GM21723 (cell line): ENCODE measurements around the gene PIK3CA.
"Not testable (repeated sequence)": the region's sequence is repeated elsewhere in the genome, so short reads cannot be mapped to it uniquely, and the experiment has no call there.

Experiments
- ATAC-seq: cut with Tn5 transposase; IDR thresholded peaks from one replicate; pipeline ENCODE4 v1.9.1; 2021; ENCODE audit warnings: mild to moderate bottlenecking, moderate library complexity; ENCODE audit not compliant: unreplicated experiment

PIK3CA gene

DNA sequence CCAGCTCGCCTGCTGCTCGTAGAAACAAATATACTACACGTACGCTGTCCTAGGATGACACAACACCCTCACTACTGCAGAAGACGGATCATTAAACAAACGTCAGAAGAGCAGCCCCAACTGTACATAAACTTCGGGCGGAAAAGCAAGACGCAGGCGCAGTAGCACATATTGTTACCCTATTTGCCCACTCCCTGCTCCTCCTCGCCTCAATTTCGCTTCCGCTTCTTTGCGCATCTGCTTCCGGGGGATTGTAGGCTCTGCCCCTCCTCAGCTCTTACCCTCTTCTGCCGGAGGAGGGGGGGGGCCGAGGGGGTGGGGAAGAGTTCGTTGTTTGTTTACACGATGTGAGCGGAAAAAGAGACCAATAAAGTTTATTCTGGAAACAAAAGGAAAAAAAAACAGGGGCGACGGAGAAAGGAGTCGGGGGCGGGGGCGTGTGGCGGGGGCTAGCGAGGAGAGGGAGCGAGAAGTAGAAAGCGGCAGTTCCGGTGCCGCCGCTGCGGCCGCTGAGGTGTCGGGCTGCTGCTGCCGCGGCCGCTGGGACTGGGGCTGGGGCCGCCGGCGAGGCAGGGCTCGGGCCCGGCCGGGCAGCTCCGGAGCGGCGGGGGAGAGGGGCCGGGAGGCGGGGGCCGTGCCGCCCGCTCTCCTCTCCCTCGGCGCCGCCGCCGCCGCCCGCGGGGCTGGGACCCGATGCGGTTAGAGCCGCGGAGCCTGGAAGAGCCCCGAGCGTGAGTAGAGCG is at the start of gene PIK3CA:
Gene PIK3CA (plus strand): TSS at position 485 of the 743 bp plus-strand sequence. CDS start 50,469 bp downstream, outside the sequence.
- ATAC-seq = peak; percentile 68

DNA sequence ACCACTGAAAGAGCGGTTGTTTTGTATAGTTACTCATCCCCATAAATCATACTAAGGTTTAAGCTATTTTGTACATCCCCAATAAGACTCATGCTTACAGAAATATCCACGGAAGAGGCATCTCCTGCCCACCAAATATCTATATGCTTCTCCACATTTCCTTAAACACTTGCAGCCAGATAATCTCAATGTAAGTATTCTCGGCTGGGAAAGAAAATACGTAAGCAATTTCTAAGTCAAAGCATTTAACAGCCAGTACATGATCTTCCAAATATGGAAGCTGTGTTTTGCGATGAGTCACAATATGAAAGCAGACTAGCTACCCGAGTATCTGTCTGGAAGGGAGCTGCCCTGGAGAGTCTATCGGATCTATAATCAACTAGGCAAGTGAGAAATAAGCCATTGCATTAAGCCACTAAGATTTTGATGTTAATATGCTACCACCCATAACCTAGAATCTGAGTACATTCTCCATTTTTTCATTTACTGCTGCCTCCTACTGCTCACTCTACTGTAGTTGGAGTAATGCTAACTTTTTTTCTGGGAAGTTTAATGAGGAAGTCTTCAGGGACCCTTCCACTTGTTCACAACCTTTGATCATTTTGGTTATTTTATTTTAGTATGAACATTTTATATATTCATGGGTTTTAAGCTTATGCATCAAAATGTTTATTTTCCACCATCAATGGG is 49.6 kb upstream of the PIK3CA start:
- no peak for ATAC-seq

GRCh38 chr3:179100652-179101051 is 47.5 kb upstream of the PIK3CA start:
- ATAC-seq = no peak

GRCh38 chr3:179105881-179106280 is 42.3 kb upstream of the PIK3CA start:
- no peak for ATAC-seq

DNA sequence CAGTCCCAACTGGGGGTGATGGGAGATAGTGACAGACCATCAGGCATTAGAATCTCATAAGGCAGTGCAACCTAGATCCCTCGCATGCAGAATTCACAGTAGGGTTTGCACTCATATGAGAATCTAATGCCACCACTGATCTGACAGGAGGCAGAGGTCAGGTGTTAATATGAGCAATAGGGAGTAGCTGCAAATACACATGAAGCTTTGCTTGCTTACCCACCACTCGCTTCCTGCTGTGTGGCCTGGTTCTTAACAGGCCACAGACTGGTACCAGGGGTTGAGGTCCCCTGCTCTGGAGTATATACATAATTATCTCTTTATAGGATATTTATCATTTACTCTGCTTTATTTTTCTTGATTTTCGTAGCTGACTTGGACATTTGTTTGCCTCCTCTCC is 40.5 kb upstream of the PIK3CA start:
- no peak for ATAC-seq

- no peak for ATAC-seq
These were observed 40.1 kb upstream of the PIK3CA start for GRCh38 chr3:179108086-179108485.

DNA sequence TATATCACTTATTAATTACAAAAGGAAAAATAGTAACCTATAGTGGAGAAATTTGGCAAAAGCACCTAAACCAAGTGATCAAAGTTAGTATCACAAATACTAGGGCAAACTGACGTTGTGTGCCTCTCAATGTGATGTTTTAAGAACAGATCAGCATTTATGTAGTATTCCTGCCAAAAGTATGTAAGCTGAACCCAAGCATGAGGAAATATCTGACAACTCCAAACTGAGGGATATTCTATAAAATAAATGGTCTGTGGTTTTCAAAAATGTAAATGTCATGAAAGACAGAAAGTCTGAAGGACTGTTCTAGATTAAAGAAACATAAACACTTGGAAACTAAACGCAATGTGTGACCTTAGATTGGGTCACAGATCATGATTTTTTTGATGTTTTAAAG is 34.3 kb upstream of the PIK3CA start:
- ATAC-seq = no peak

GRCh38 chr3:179115444-179115843 is 32.7 kb upstream of the PIK3CA start:
- not testable (repeated sequence) for ATAC-seq

DNA sequence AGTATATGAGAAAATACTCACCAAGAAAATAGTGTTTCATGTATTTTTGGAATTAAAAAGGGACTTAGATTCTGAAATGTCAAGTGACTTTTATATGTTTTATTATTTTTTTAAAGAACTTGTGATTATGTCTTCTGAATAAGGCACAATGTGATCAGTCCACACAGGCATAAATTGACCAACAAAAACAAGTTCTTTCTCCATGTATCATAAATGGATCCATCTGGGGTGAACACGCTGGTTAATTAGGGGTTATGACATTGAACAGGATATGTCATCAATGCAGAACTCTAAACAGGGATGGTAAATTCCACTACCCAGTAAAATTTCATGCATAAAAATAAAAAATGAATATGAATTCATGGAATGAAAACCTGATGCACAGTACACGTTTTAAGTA is 31.3 kb upstream of the PIK3CA start:
- no peak for ATAC-seq

- not testable (repeated sequence) for ATAC-seq
These were observed 15.8 kb upstream of the PIK3CA start for GRCh38 chr3:179132191-179132890.

DNA sequence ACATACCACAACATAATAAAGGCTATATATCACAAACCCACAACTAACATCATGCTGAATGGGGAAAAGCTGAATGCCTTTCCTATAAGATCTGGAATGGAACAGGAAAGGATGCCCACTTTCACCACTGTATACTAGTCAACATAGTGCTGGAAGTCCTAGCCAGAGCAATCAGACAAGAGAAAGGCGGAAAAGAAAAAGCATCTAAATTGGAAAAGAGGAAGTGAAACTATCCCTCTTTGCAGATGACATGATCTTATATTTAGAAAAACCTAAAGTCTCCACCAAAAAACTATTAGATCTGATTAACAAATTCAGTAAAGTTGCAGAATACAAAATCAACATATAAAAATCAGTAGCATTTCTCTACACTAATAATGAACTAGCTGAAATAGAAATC is 14.6 kb upstream of the PIK3CA start:
- no peak for ATAC-seq

DNA sequence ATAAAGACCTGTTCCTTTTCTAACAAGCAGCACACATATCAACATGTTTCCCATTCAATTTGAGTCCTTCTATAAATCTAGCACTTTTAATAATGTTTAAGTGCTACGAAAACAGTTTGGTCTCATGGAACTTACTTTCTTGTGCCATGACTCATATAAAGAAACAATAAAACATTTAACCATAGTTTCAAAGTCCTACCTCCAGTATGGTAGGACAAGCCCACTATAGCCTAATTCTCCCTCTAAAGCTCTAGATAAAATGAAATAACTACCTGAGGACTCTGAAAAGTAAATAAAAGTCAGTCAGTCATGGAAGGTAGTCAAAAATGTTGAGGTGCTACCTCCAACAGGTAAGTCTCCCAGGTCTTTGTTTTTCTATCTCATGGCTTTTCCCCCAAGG is 12.0 kb upstream of the PIK3CA start:
- no peak for ATAC-seq

DNA sequence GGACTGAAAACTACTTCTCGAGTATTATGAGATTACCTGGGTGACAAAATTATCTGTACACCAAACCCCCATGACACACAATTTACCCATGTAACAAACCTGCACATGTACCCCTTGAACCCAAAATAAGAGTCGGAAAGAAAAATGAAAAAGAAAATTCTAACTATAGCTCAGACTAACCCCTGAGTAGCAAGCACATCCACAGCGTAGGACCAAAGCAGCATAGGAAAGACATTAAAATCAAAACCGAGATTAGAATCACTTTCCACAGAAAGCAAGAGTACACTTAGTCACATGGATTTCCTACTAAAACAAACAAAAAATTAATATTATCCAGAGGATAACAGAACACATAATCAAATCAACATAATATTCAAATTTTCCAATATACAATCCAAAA is 6.3 kb upstream of the PIK3CA start:
- ATAC-seq = no peak

GRCh38 chr3:179146911-179147513 is 1.1 kb upstream of the PIK3CA start:
- ATAC-seq = peak; percentile 34

GRCh38 chr3:179147514-179147872 is 664 bp upstream of the PIK3CA start:
- ATAC-seq = peak; percentile 34

- peak; percentile 24 for ATAC-seq
These were observed 654 bp downstream of the PIK3CA start for GRCh38 chr3:179148616-179149405.

DNA sequence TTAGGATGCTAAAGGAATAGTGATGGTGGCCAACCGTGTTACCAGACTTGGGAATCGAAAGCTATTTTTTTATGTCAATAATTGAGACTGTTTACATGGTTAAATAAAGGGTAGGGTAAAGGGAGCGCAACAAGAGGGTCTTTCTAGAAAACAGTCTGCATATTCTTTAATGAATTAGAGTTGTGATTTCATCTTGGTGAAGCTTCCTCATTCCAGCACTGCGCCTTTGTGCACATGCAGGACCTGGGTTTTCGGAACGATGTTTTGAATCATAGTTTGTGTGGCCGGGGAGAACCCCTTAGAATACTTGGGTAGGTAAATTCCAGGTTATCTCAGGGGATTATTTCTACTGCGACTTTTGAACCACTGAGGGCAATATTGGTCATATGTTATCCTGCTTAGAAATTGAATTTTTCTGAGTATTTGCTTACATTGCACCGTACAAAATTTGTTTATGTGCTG is 1.3 kb downstream of the PIK3CA start:
- ATAC-seq = peak; percentile 29

DNA sequence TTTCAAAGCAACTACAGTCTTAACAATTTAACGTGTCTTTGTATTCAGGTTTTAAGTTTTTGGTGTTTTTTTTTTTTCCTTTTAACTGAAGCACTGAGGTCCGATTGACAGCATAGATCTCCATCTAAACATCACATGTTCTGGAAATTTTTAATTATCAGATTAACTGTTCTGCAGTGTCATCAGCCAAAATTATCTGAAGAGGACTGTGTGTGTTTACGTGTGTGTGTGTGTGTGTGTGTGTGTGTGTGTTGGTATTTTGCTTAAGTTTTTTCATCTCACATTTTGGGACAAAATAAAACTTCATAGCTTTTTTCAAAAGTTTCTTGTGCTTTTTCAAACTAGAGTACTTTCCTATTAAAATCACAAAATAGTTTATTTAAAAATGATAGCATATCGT is 1.8 kb downstream of the PIK3CA start:
- no peak for ATAC-seq

DNA sequence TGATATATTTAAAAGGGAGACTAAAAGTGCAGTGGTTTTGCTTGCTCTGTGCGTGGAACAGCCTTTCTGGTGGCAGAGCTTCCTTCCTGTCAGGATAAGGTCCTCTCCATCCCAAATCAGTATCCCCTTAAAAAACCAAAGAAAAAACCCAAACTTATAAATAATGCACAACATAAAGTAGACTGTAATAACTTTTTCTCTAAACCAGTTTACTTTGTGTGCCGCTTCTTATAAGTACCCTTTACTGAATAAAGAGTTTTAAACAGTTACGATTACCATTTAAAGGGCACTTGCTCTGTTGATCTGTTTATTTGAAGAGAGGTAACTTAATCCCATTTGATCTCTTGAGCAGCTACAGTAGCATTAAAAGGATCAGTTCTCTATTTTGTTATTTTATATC is 2.5 kb downstream of the PIK3CA start:
- no peak for ATAC-seq

DNA sequence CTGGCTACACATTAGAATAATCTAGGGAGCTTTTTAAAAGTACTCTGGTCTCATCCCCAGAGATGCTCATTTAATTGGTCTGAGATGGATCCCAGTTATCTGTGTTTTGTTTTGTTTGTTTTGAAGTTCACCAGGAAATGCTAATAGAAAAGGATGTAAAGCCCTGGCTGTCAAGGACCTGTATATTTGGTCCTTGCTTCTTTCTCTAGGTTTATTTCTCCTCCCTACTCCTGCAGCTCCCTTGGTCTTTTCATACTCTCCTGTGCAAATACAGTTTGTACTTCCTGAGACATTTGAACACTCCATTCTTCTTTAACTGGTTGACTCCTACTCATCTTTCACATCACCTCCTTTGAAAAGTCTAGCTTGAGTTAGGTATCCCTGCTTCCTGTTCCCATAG is 3.3 kb downstream of the PIK3CA start:
- no peak for ATAC-seq

DNA sequence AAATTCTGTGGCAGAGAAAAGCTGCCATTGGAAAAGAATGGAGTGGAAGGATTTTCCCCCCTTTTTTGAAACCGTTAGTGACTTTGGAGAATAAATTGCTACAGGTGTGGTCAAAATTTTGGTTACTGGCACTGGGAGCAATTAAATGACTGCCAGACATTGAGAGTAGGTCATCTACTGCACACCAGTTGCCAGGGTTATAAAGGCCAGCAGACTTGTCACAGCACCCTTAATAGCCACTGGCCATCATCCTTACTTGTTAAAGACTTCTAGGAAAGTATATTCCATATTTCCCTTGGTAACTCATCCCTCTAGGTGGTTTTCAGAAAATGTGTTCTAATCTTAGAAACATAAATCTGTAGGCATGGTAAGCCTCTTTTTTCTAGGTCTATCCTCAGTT is 8.0 kb downstream of the PIK3CA start:
- no peak for ATAC-seq
